Coronary artery (tissue), 2 donors: ENCODE data around the gene ARHGEF6.

Experiments
- DNase-seq: peaks from one replicate; pipeline ENCODE4 v3.0.0-alpha.2; 2017; ENCODE audit warnings: low spot score
- H3K27ac ChIP-seq, 2 donors: fragments of 200-600 bp; sonication (generic); one replicate each; pipeline ENCODE4 v1.5.1; 2016 to 2019
- H3K4me3 ChIP-seq: fragments of 200-600 bp; sonication (generic); 2 replicates; pipeline ENCODE4 v1.5.1; 2016; ENCODE audit warnings: mild to moderate bottlenecking, moderate library complexity
- CTCF ChIP-seq: fragments of 200-600 bp; sonication (generic); IDR thresholded peaks from one replicate; pipeline ENCODE4 v1.5.1; 2019; ENCODE audit warnings: antibody characterized with exemption

ARHGEF6 gene

DNA sequence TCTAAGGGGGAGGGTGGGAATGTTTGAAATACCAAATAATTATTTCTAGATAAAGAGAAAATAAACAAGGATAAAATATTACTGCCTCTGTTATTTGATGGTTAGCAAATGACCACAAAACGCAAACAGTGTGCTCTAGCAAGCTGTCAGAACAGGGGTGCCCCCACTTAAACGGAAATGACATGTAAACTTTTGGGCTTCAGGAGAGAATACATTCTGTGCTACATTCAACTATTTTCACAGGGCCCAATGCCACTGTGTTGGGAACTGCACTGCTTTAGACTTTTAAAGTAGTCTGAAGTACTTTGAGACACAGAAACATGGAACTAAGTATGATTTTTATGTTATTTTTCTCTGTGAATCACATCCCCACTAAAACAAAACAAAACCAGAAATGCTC is 118.6 kb downstream of the ARHGEF6 start:
- H3K4me3 ChIP-seq = no peak overlapping the region
- no peak overlapping the region for H3K27ac ChIP-seq
- DNase-seq = no peak
- no peak for TF ChIP-seq CTCF

DNA sequence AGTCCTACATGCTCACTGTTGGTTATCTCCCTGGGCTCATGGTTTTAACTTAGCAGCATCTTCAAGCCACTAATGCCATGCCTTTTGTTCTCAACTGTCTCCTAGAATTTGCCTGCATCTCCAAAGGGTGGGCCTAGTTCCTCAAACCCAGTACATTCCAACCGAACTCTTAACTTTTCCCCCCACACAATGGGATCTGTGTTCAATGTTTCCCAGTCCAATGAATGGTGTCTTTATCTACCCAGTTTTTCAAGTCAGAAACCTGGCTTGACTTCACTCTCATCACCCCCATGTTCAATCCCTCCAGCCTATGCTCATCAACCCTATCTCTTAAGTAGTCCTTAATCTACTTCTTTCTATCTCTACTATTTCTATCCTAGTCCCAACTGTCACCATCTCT is 119.8 kb downstream of the ARHGEF6 start:
- Histone ChIP-seq H3K4me3 (no peak overlapping the region), H3K27ac (no peak overlapping the region)
- DNase-seq = no peak
- TF ChIP-seq CTCF = no peak

DNA sequence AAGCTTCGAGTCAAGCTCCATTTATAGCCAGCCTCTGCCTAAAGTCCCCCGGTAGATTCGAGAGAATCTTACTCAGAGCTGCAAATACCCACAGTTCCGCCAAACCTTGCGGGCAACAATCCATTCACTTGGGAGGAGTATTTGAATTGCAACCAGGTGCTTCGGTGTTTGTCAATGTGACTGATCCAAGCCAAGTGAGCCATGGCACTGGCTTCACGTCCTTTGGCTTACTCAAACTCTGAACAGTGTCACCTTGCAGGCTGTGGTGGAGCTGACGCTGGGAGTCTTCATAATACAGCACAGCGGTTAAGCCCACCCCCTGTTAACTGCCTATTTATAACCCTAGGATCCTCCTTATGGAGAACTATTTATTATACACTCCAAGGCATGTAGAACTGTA is 121.6 kb downstream of the ARHGEF6 start:
- no peak overlapping the region for H3K4me3 ChIP-seq
- no peak overlapping the region for H3K27ac ChIP-seq
- DNase-seq = no peak
- TF ChIP-seq CTCF = no peak

- no peak overlapping the region for H3K27ac ChIP-seq
- DNase-seq = no peak
- TF ChIP-seq CTCF = no peak
- no peak overlapping the region for H3K4me3 ChIP-seq
Observed at GRCh38 chrX:136658151-136658550, 122.6 kb downstream of the ARHGEF6 start.

DNA sequence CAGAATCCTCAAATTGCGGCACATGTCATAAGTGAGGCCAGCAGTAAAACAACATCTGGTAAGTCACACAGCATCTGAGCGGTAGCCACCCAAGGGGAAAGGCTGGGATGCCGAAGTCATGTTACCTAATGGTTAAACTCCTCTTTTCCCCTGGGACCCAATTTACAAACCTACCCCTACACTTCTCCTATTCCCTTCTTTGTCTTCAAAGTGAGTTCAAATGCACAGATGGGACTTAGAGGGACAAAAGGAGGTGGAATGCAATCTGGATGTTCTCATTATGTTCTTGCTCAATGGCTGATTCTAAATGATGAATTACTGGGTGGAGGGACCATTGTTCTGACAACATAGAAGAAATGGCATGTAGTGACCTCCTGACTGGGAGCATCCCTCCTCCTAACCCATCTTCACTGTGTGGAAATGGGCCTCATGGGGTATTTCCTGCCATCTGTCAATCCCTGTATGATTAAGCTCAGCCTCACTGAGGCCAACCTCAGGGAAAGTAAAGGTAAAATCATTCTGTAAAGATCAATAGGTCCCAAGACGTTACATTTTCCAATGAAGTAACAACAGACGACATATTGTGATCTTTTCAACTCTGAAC is 124.3 kb downstream of the ARHGEF6 start:
- no peak for TF ChIP-seq CTCF
- no peak overlapping the region for H3K27ac ChIP-seq
- no peak for DNase-seq
- no peak overlapping the region for H3K4me3 ChIP-seq

GRCh38 chrX:136652822-136653723 is 127.7 kb downstream of the ARHGEF6 start:
- H3K27ac ChIP-seq = no peak overlapping the region
- TF ChIP-seq CTCF = no peak
- H3K4me3 ChIP-seq = no peak overlapping the region
- no peak for DNase-seq

- DNase-seq = no peak
- H3K4me3 ChIP-seq = no peak overlapping the region
- no peak overlapping the region for H3K27ac ChIP-seq
- TF ChIP-seq CTCF = no peak
Observed at GRCh38 chrX:136650811-136651210, 129.9 kb downstream of the ARHGEF6 start.
